ENCODE data around the gene ARHGEF19. TPM values are rescaled to one million over a fixed set of nuclear protein-coding genes. Genes with fewer than 3 reads are reported as not detected.
A peak's percentile ranks its signal among the peaks of the same experiment; 100 is the strongest.

Gene ARHGEF19
- total RNA-seq, 1 experiment from 2014 or later, result 7.7 TPM

GRCh38 chr1:16186655-16187235, 25.7 kb downstream of the ARHGEF19 start:
- intact Hi-C loops (cut with micrococcal nuclease; ENCODE audit: unreplicated experiment), result loop anchor here (1.0 to 5.0 kb wide), 3 partner anchors 30 to 107 kb away; partner anchors contain the start of genes CPLANE2 and EPHA2
- no peak overlapping the region for H3K4me3 Mint-ChIP-seq (ENCODE audit: unreplicated experiment)
- no peak overlapping the region for H3K27ac Mint-ChIP-seq (ENCODE audit: unreplicated experiment)
- H3K27me3 Mint-ChIP-seq (ENCODE audit: insufficient read depth, unreplicated experiment), result no peaks in the 10 kb centered on the region
- no peaks in the 10 kb centered on the region for H3K9me3 Mint-ChIP-seq (ENCODE audit: unreplicated experiment)
- POLR2A ChIA-PET, result no interaction called here
- Histone ChIP-seq H3K4me1 (peaks cover 37% of the 10 kb centered on the region), H3K27me3 (replicated peaks; ENCODE audit: control insufficient read depth, insufficient read depth, low read length) (no peaks in the 10 kb centered on the region), H3K4me3 (ENCODE audit: low read depth, low read length) (no peak overlapping the region), H3K36me3 (ENCODE audit: control insufficient read depth, insufficient read depth, low read length) (no peaks in the 10 kb centered on the region), H3K9me3 (no peaks in the 10 kb centered on the region)
- peaks cover 21% of the 10 kb centered on the region for H3K4me1 Mint-ChIP-seq (ENCODE audit: low read depth, unreplicated experiment)
- no TSS peak for BruUV-seq (replicated peaks)
- no peaks in the 10 kb centered on the region for H3K36me3 Mint-ChIP-seq (ENCODE audit: insufficient read depth, unreplicated experiment)
- DNase-seq, result no peak
- no peak for TF ChIP-seq CTCF (IDR thresholded peaks at IDR 0.05; ENCODE audit: insufficient read depth in 1 of 2, low read depth in 1 of 2, low read length in 1 of 2, severe bottlenecking in 1 of 2, unreplicated experiment in 1 of 2)
- CTCF ChIA-PET, result interaction anchor here (1.7 kb wide), 1 partner anchor 107 kb away, joined by 23 read pairs; no protein-coding TSS in a partner anchor

GRCh38 chr1:16184557-16185303, 27.7 kb downstream of the ARHGEF19 start:
- no peak for TF ChIP-seq CTCF (IDR thresholded peaks at IDR 0.05; ENCODE audit: insufficient read depth in 1 of 2, low read depth in 1 of 2, low read length in 1 of 2, severe bottlenecking in 1 of 2, unreplicated experiment in 1 of 2)
- peak overlapping the region; percentile 54 for H3K27ac Mint-ChIP-seq (ENCODE audit: unreplicated experiment)
- Histone ChIP-seq H3K9me3 (no peaks in the 10 kb centered on the region), H3K4me1 (peaks cover 46% of the 10 kb centered on the region), H3K4me3 (ENCODE audit: low read depth, low read length) (no peak overlapping the region), H3K36me3 (ENCODE audit: control insufficient read depth, insufficient read depth, low read length) (no peaks in the 10 kb centered on the region), H3K27me3 (replicated peaks; ENCODE audit: control insufficient read depth, insufficient read depth, low read length) (no peaks in the 10 kb centered on the region)
- CTCF ChIA-PET, result interaction anchor here (0.6 to 0.7 kb wide), 2 partner anchors 102 to 106 kb away, joined by 3 read pairs; no protein-coding TSS in a partner anchor
- peaks cover 24% of the 10 kb centered on the region for H3K4me1 Mint-ChIP-seq (ENCODE audit: low read depth, unreplicated experiment)
- no TSS peak for BruUV-seq (replicated peaks)
- H3K36me3 Mint-ChIP-seq (ENCODE audit: insufficient read depth, unreplicated experiment), result no peaks in the 10 kb centered on the region
- DNase-seq, result no peak
- POLR2A ChIA-PET, result no interaction called here
- no peak overlapping the region for H3K4me3 Mint-ChIP-seq (ENCODE audit: unreplicated experiment)
- intact Hi-C loops (cut with micrococcal nuclease; ENCODE audit: unreplicated experiment), result loop anchor here (5.0 kb wide), 1 partner anchor 53 kb away; the partner anchor contains the start of gene CPLANE2
- H3K27me3 Mint-ChIP-seq (ENCODE audit: insufficient read depth, unreplicated experiment), result no peaks in the 10 kb centered on the region
- H3K9me3 Mint-ChIP-seq (ENCODE audit: unreplicated experiment), result no peaks in the 10 kb centered on the region

- ChIA-PET CTCF (no interaction called here), POLR2A (no interaction called here)
- Mint-ChIP-seq H3K36me3 (ENCODE audit: insufficient read depth, unreplicated experiment) (no peaks in the 10 kb centered on the region), H3K4me1 (ENCODE audit: low read depth, unreplicated experiment) (peaks cover 23% of the 10 kb centered on the region), H3K27me3 (ENCODE audit: insufficient read depth, unreplicated experiment) (no peaks in the 10 kb centered on the region), H3K27ac (ENCODE audit: unreplicated experiment) (peak overlapping the region; percentile 54), H3K9me3 (ENCODE audit: unreplicated experiment) (no peaks in the 10 kb centered on the region), H3K4me3 (ENCODE audit: unreplicated experiment) (no peak overlapping the region)
- no peak for TF ChIP-seq CTCF (IDR thresholded peaks at IDR 0.05; ENCODE audit: insufficient read depth in 1 of 2, low read depth in 1 of 2, low read length in 1 of 2, severe bottlenecking in 1 of 2, unreplicated experiment in 1 of 2)
- Histone ChIP-seq H3K36me3 (ENCODE audit: control insufficient read depth, insufficient read depth, low read length) (no peaks in the 10 kb centered on the region), H3K27me3 (replicated peaks; ENCODE audit: control insufficient read depth, insufficient read depth, low read length) (no peaks in the 10 kb centered on the region), H3K9me3 (no peaks in the 10 kb centered on the region), H3K4me3 (ENCODE audit: low read depth, low read length) (no peak overlapping the region), H3K4me1 (peaks cover 45% of the 10 kb centered on the region)
- intact Hi-C loops (cut with micrococcal nuclease; ENCODE audit: unreplicated experiment), result loop anchor here (2.0 kb wide), 1 partner anchor 37 kb away; no protein-coding TSS in a partner anchor
- BruUV-seq (replicated peaks), result no TSS peak
- no peak for DNase-seq
Measured at GRCh38 chr1:16183765-16184556, 28.5 kb downstream of the ARHGEF19 start.
